GM10248 (cell line): Measurements from ENCODE around the gene NMRAL1.

ENCODE experiments used
- CTCF ChIA-PET: fragments of 300-600 bp; sonication (Branson Sonifier 250); formaldehyde crosslinking; extraction: SDS; loops from one replicate; lab custom pipeline; 2021; ENCODE audit warnings: antibody characterized with exemption; lab: Yijun Ruan, JAX
- POLR2A ChIA-PET: fragments of 350-650 bp; sonication (Branson Sonifier 250); formaldehyde crosslinking; extraction: SDS; loops from one replicate; lab custom pipeline; 2020; ENCODE audit warnings: antibody characterized with exemption; lab: Yijun Ruan, JAX
- DNase-seq: peaks from one replicate; pipeline ENCODE4 v3.0.0; 2012; ENCODE audit errors: extremely low spot score
- TF ChIP-seq, protein P1 (sequence below): IDR thresholded peaks from 2 replicates; pipeline ENCODE4 v1.5.1; 2012; ENCODE audit warnings: mild to moderate bottlenecking, low read depth; ENCODE audit errors: extremely low read depth, missing control alignments, control extremely low read depth

Gene NMRAL1

GRCh38 chr16:4512473-4512872 lies 38.0 kb upstream of the NMRAL1 start:
- DNase-seq: no peak
- ChIA-PET POLR2A (no interaction called here), CTCF (no interaction called here)
- TF ChIP-seq, protein P1, sequence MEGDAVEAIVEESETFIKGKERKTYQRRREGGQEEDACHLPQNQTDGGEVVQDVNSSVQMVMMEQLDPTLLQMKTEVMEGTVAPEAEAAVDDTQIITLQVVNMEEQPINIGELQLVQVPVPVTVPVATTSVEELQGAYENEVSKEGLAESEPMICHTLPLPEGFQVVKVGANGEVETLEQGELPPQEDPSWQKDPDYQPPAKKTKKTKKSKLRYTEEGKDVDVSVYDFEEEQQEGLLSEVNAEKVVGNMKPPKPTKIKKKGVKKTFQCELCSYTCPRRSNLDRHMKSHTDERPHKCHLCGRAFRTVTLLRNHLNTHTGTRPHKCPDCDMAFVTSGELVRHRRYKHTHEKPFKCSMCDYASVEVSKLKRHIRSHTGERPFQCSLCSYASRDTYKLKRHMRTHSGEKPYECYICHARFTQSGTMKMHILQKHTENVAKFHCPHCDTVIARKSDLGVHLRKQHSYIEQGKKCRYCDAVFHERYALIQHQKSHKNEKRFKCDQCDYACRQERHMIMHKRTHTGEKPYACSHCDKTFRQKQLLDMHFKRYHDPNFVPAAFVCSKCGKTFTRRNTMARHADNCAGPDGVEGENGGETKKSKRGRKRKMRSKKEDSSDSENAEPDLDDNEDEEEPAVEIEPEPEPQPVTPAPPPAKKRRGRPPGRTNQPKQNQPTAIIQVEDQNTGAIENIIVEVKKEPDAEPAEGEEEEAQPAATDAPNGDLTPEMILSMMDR: no peak

DNA sequence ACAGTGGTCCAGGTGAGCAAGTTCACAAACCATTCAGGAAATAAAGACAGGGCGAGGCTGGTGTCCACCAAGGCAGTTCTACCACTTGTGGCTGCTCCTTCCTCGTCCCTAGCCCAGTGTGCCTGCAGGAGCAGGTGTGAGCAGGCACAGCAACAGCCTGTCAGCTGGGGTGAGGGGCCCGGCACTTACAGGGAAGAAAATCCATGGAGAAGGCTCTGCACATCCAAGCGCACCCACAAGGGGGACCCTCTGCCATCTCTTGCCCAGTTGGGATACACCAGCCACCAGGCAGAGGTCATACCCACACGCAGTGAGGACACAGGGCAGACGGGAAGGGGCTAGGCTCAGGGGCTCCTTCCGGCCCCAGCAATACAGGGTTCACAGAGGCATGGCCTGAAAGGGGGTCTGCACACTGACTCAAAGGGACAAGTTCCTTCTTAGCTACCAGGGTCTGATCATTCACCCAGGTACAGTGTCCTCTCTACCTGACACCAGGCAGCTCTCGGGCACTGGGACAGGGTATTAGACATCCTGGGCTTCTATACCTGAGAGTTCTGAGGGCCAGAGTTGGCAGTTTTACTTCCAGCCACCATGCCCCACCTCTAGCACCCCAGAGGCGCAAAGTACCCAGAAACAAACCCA lies 37.1 kb upstream of the NMRAL1 start:
- TF ChIP-seq, protein P1: peak; percentile 4
- ChIA-PET POLR2A (no interaction called here), CTCF (interaction anchor here (1.3 kb wide), 1 partner anchor 74 kb away, joined by 4 read pairs; no protein-coding TSS in a partner anchor)
- no peak for DNase-seq

DNA sequence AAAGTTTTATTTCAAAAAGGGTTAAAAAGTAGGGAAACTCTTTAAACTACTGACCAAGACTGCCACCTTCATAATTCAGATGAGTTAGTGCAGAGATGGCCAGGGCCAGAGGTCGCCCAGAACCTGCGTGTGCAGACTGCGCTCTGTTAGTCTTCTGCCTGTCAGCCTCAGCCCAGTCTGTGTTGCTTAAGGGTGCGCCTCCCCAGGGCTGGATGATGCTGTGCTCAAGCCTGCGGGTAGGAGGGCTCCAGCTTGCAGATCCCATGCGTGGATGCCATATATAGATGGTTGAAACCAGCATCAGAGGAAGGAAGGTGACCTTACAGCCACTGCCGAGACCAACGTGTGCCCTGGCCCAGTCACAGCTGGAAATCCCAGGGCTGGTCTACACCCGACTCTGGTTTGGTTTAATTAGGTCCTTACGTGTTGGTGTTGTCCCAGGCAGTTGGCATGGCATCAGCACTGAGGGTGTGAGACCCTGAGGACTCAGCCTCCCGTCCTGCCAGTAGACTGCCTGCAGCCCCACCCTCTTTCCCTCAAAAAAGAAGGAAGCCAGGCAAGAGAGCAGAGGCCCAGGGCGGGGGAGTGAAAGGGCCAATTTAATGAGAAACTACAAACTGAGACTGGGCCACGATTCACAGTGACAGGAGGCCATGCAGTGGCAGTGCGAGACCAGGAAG lies 36.5 kb upstream of the NMRAL1 start:
- TF ChIP-seq, protein P1: no peak
- DNase-seq: no peak
- ChIA-PET POLR2A (no interaction called here), CTCF (interaction anchor here (1.3 to 6.9 kb wide), 4 partner anchors 8 to 75 kb away, joined by 4 to 138 read pairs (median 4); partner anchors contain the start of gene HMOX2)

DNA sequence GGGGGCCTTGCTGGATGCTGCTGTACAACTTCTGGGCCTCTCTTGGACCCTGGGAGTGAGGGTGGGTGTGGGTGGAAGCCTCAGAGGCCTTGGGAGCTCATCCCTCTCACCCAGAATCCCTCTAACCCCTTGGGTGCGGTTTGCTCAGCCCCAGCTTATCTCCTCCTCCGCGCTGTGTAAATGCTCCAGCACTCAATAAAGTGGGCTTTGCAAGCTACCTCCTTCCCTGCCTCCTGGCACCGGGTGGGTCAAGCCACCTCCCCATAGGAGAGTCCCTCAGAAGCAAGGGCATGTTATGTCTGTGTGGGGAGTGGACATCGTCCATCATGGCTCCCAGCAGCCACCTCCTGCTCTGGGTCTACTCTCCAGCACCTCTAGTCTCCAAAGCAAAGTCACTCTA lies 35.7 kb upstream of the NMRAL1 start:
- POLR2A ChIA-PET: no interaction called here
- no peak for DNase-seq
- TF ChIP-seq, protein P1: no peak
- CTCF ChIA-PET: interaction anchor here (1.3 to 6.9 kb wide), 4 partner anchors 9 to 76 kb away, joined by 4 to 138 read pairs (median 4); partner anchors contain the start of gene HMOX2

GRCh38 chr16:4509420-4509819 lies 35.0 kb upstream of the NMRAL1 start:
- TF ChIP-seq, protein P1: no peak
- DNase-seq: no peak
- CTCF ChIA-PET: interaction anchor here (1.4 to 6.9 kb wide), 3 partner anchors 9 to 40 kb away, joined by 4 to 138 read pairs (median 5); partner anchors contain the start of gene HMOX2
- POLR2A ChIA-PET: no interaction called here

GRCh38 chr16:4508806-4509205 lies 34.4 kb upstream of the NMRAL1 start:
- TF ChIP-seq, protein P1: no peak
- POLR2A ChIA-PET: no interaction called here
- CTCF ChIA-PET: interaction anchor here (0.6 to 6.9 kb wide), 9 partner anchors 8 to 76 kb away, joined by 3 to 138 read pairs (median 7); no protein-coding TSS in a partner anchor
- no peak for DNase-seq
